HCT116 (cell line): ENCODE results near the gene APBB2. TPM values are rescaled to one million over a fixed set of nuclear protein-coding genes. Genes with fewer than 3 reads are reported as not detected.

ENCODE experiments used
- ATAC-seq: fragments of 200-7000 bp; cut with Tn5 transposase; 2 replicates; pipeline ENCODE4 v1.9.1; 2020; ENCODE audit warnings: mild to moderate bottlenecking, moderate library complexity
- BruUV-seq: library from RNA; stranded (reverse); fragments of 400-500 nt; replicated peaks from 2 replicates; lab custom pipeline; 2021; lab: Mats Ljungman, UMichigan
- CTCF ChIA-PET: fragments of 300-600 bp; sonication (Branson Sonifier 250); formaldehyde crosslinking; loops from one replicate; lab custom pipeline; 2021; ENCODE audit warnings: antibody characterized with exemption; lab: Charles Lee
- POLR2A ChIA-PET: fragments of 300-600, 350-600 bp; sonication (Branson Sonifier 250); formaldehyde crosslinking; loops from one replicate; lab custom pipeline; 2021; ENCODE audit warnings: antibody characterized with exemption; lab: Charles Lee
- RAD21 ChIA-PET, 2 experiments: fragments of 300-600 bp; sonication (Branson Sonifier 250); formaldehyde crosslinking; loops; one replicate each; lab custom pipeline; 2023; ENCODE audit warnings: low total read pairs in 2 of 2; ENCODE audit not compliant: uncharacterized antibody in 2 of 2, unreplicated experiment in 2 of 2, low non-redundant PET in 1 of 2; lab: Charles Lee
- DNase-seq: peaks from one replicate; pipeline ENCODE4 v3.0.0-alpha.2; 2010; ENCODE audit warnings: low read depth, low spot score
- H2AFZ ChIP-seq: fragments of 200-600 bp; shearing (Covaris generic), sonication (generic); 2 replicates; pipeline ENCODE4 v1.6.1; 2017; ENCODE audit warnings: low read depth, mixed run types, mixed read lengths, antibody characterized with exemption, low read length; ENCODE audit not compliant: poor library complexity, severe bottlenecking
- H3K27ac ChIP-seq: 2 replicates; pipeline ENCODE4 v1.5.1; 2012; ENCODE audit warnings: low read depth, low read length
- H3K27me3 ChIP-seq: fragments of 200-600 bp; sonication (generic); 2 replicates; pipeline ENCODE4 v1.6.1; 2016; ENCODE audit warnings: mixed run types, low read length, mixed read lengths; ENCODE audit not compliant: insufficient read depth
- H3K36me3 ChIP-seq, 2 experiments: fragments of 200-500 bp in 1 of 2; fragments of 200-600 bp in 1 of 2; sonication (Bioruptor generic) in 1 of 2; sonication (generic) in 1 of 2; 2 replicates each; pipeline versions ENCODE4 v1.5.1 to v1.6.1; 2014 to 2016; ENCODE audit warnings: low read length in 2 of 2, inconsistent platforms in 1 of 2, mixed read lengths in 1 of 2, mixed run types in 1 of 2; ENCODE audit not compliant: insufficient read depth in 2 of 2, control insufficient read depth in 1 of 2
- H3K4me1 ChIP-seq, 2 experiments: fragments of 200-600 bp in 1 of 2; sonication (generic) in 1 of 2; 2 replicates each; pipeline versions ENCODE4 v1.5.1 to v1.6.1; 2012 to 2017; ENCODE audit warnings: low read length in 2 of 2, inconsistent platforms in 1 of 2, mild to moderate bottlenecking in 1 of 2, mixed read lengths in 1 of 2, mixed run types in 1 of 2, moderate library complexity in 1 of 2; ENCODE audit not compliant: insufficient read depth in 2 of 2, control insufficient read depth in 1 of 2
- H3K4me2 ChIP-seq: fragments of 200-600 bp; sonication (generic); 2 replicates; pipeline ENCODE4 v1.6.1; 2017; ENCODE audit warnings: mixed run types, low read length, mixed read lengths
- H3K4me3 ChIP-seq, 2 experiments: fragments of 200-600 bp in 1 of 2; sonication (generic) in 1 of 2; replicated peaks in 1 of 2; 2 replicates each; pipeline ENCODE4 v1.5.1; 2011 to 2016; ENCODE audit warnings: low read length in 2 of 2, control low read depth in 1 of 2, low read depth in 1 of 2, mild to moderate bottlenecking in 1 of 2, mixed read lengths in 1 of 2, mixed run types in 1 of 2
- H3K79me2 ChIP-seq: fragments of 200-600 bp; sonication (generic); 2 replicates; pipeline ENCODE4 v1.6.1; 2017; ENCODE audit warnings: mild to moderate bottlenecking, mixed run types, low read length, moderate library complexity, mixed read lengths; ENCODE audit not compliant: insufficient read depth
- H3K9ac ChIP-seq: fragments of 200-600 bp; sonication (generic); 2 replicates; pipeline ENCODE4 v1.6.1; 2016; ENCODE audit warnings: low read length, mixed read lengths
- H3K9me2 ChIP-seq: fragments of 200-600 bp; sonication (generic), shearing (Covaris generic); 2 replicates; pipeline ENCODE4 v1.6.1; 2017; ENCODE audit warnings: mixed run types, mild to moderate bottlenecking, moderate library complexity; ENCODE audit not compliant: insufficient read depth
- H3K9me3 ChIP-seq, 2 experiments: fragments of 200-500 bp in 1 of 2; fragments of 200-600 bp in 1 of 2; sonication (Bioruptor generic) in 1 of 2; sonication (generic) in 1 of 2; 2 replicates each; pipeline ENCODE4 v1.6.1; 2014 to 2017; ENCODE audit warnings: low read length in 2 of 2, mixed read lengths in 2 of 2, inconsistent platforms in 1 of 2, low read depth in 1 of 2, mild to moderate bottlenecking in 1 of 2, mixed run types in 1 of 2, moderate library complexity in 1 of 2; ENCODE audit not compliant: control insufficient read depth in 1 of 2, insufficient read depth in 1 of 2
- H4K20me1 ChIP-seq: fragments of 200-600 bp; sonication (generic), shearing (Covaris generic); 2 replicates; pipeline ENCODE4 v1.6.1; 2017; ENCODE audit warnings: mixed run types, mild to moderate bottlenecking, moderate library complexity; ENCODE audit not compliant: insufficient read depth
- CBX3 ChIP-seq: IDR thresholded peaks from 2 replicates; pipeline ENCODE4 v1.6.1; 2012; ENCODE audit warnings: low read depth
- CEBPB ChIP-seq: IDR thresholded peaks from 2 replicates; pipeline ENCODE4 v1.6.1; 2012; ENCODE audit warnings: low read depth
- EGR1 ChIP-seq: IDR thresholded peaks from 2 replicates; pipeline ENCODE4 v1.6.1; 2012; ENCODE audit warnings: low read depth
- EZH2phosphoT487 ChIP-seq: fragments of 200-600 bp; IDR thresholded peaks from 2 replicates; pipeline ENCODE4 v1.6.1; 2018; ENCODE audit warnings: antibody characterized with exemption, borderline replicate concordance
- FOSL1 ChIP-seq: IDR thresholded peaks from 2 replicates; pipeline ENCODE4 v1.6.1; 2012; ENCODE audit warnings: low read depth
- JUND ChIP-seq: IDR thresholded peaks from 2 replicates; pipeline ENCODE4 v1.6.1; 2012
- POLR2A ChIP-seq: IDR thresholded peaks from 2 replicates; pipeline ENCODE4 v1.7.0; 2011; ENCODE audit warnings: borderline replicate concordance; ENCODE audit not compliant: insufficient read depth, insufficient read length; ENCODE audit errors: extremely low read depth
- POLR2AphosphoS5 ChIP-seq: IDR thresholded peaks from 2 replicates; pipeline ENCODE4 v1.6.1; 2011; ENCODE audit warnings: mild to moderate bottlenecking, low read depth, low read length, moderate library complexity
- RAD21 ChIP-seq: IDR thresholded peaks from 2 replicates; pipeline ENCODE4 v1.6.1; 2012; ENCODE audit warnings: low read depth, mild to moderate bottlenecking
- SIN3A ChIP-seq: IDR thresholded peaks from 2 replicates; pipeline ENCODE4 v1.6.1; 2012; ENCODE audit warnings: low read depth
- TCF7L2 ChIP-seq: IDR thresholded peaks from 2 replicates; pipeline ENCODE4 v1.7.0; 2011; ENCODE audit warnings: borderline replicate concordance, inconsistent platforms; ENCODE audit not compliant: insufficient read depth, insufficient read length; ENCODE audit errors: extremely low read depth
- YY1 ChIP-seq: IDR thresholded peaks from 2 replicates; pipeline ENCODE4 v1.6.1; 2011; ENCODE audit warnings: low read length, low read depth, moderate library complexity, mild to moderate bottlenecking; ENCODE audit not compliant: insufficient replicate concordance; ENCODE audit errors: extremely low read depth
- intact Hi-C: fragments of 100-400 bp; cut with micrococcal nuclease; formaldehyde crosslinking; loops from 2 replicates; pipeline ENCODE4 v1.10.0; 2022
- total RNA-seq: library from RNA; stranded (reverse); gene quantifications from one replicate; pipeline ENCODE4 v1.2.1, GENCODE V29; 2021; ENCODE audit not compliant: unreplicated experiment
- TF ChIP-seq, protein P1 (sequence below): IDR thresholded peaks from 2 replicates; pipeline ENCODE4 v1.6.1; 2012; ENCODE audit warnings: low read depth
- TF ChIP-seq, protein P2 (sequence below), 3 experiments: fragments of 200-600 bp in 1 of 3; sonication (generic) in 1 of 3; IDR thresholded peaks in 2 of 3; conservative IDR thresholded peaks in 1 of 3; 2 replicates each; pipeline ENCODE4 v1.5.1; 2012 to 2017; ENCODE audit warnings: low read depth in 2 of 3, low read length in 2 of 3, antibody characterized with exemption in 1 of 3, borderline replicate concordance in 1 of 3, control low read depth in 1 of 3, mild to moderate bottlenecking in 1 of 3, mixed read lengths in 1 of 3, mixed run types in 1 of 3, moderate library complexity in 1 of 3; ENCODE audit not compliant: insufficient read depth in 1 of 3

APBB2 gene
- total RNA-seq, 1 experiment from 2014 or later: 72.5 TPM

DNA sequence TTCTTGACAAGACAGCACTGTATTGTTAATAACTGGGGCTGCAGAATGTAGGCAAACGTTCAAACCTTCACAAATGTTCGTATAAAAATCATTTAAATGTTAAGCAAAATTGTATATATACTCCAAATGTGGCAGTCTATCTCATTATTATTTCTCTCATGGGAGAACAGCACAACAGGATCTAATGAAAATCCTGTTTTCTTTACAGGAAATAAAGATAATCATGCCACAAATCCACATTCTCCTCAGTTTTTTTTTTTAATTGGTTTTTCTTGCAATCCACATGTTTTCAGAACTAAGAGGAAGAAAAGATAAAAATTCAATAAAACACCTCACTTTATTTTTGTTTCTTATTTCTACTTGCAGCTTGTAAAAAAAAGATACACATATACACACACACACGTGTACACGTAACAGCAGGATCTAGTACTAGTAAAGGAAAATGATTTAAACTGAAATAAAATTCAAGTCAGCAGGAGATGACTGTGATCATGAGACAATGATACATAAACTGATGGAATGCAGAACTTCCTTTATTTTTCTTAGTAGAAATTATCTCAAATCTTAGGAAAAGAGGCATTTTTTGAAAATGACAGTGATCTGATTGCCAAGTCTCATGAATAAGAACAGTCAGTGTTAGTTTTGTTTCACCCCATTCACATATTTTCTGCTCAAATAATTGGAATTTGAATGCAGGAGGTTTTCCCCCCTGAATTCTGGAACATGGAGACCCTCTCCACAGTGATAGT lies 11.3 kb downstream of the APBB2 start:
- ATAC-seq: no peak
- peaks cover 34 to 56% of the 10 kb centered on the region in 2 experiments for H3K4me1 ChIP-seq
- CTCF ChIA-PET: no interaction called here
- H3K9ac ChIP-seq: no peak overlapping the region
- no TSS peak for BruUV-seq
- RAD21 ChIA-PET: no interaction called here
- H4K20me1 ChIP-seq: peaks cover 14% of the 10 kb centered on the region; the same call in 1 of the 2 replicates
- H3K27me3 ChIP-seq: no peaks in the 10 kb centered on the region
- POLR2A ChIA-PET: interaction anchor here (2.4 kb wide), 1 partner anchor 11 kb away, joined by 10 read pairs; the partner anchor contains the start of gene APBB2
- H3K36me3 ChIP-seq: no peaks in the 10 kb centered on the region
- no peak for DNase-seq
- H3K4me3 ChIP-seq: no peak overlapping the region
- no peaks in the 10 kb centered on the region for H3K9me2 ChIP-seq
- H3K4me2 ChIP-seq: no peak overlapping the region
- H3K79me2 ChIP-seq: peaks cover 100% of the 10 kb centered on the region
- TF ChIP-seq POLR2A: no peak
- TF ChIP-seq YY1: no peak
- no peak for TF ChIP-seq SIN3A
- no peak for TF ChIP-seq RAD21
- TF ChIP-seq JUND: no peak
- no peak for TF ChIP-seq POLR2AphosphoS5
- TF ChIP-seq TCF7L2: no peak
- TF ChIP-seq, all 23 proteins: peak for 0
- intact Hi-C loops: no loop called here
- H3K27ac ChIP-seq: no peak overlapping the region
- H3K9me3 ChIP-seq: no peaks in the 10 kb centered on the region
- no peak overlapping the region for H2AFZ ChIP-seq

DNA sequence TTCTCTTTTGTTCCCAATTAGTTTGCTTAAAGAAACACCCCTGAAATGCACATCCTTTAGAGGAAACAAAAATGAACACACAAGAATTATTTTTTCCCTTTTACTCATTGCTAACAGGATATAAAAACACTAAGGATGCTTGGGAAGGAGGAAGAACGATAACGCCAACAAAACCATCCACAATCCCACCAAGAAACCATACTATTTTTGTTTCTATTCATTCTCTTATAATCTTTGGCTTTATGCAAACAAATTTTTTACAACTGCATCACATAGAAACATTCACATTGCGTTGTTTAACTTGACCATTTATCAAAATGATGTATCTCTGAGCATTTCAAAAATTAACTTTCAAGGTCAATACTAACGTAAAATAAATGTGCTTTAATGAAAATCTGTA lies 12.0 kb downstream of the APBB2 start:
- H3K9me3 ChIP-seq: no peaks in the 10 kb centered on the region
- DNase-seq: no peak
- ChIA-PET POLR2A (interaction anchor here (0.9 kb wide), 1 partner anchor 42 kb away, joined by 3 read pairs; no protein-coding TSS in a partner anchor), RAD21 (no interaction called here), CTCF (no interaction called here)
- no peaks in the 10 kb centered on the region for H3K27me3 ChIP-seq
- no peaks in the 10 kb centered on the region for H3K9me2 ChIP-seq
- no peak overlapping the region for H3K9ac ChIP-seq
- no peak overlapping the region for H3K27ac ChIP-seq
- H3K4me2 ChIP-seq: no peak overlapping the region
- H2AFZ ChIP-seq: no peak overlapping the region
- no TSS peak for BruUV-seq
- H4K20me1 ChIP-seq: peaks cover 18% of the 10 kb centered on the region; the same call in 1 of the 2 replicates
- no peak for ATAC-seq
- H3K4me1 ChIP-seq: peaks cover 29 to 50% of the 10 kb centered on the region in 2 experiments
- H3K36me3 ChIP-seq: no peaks in the 10 kb centered on the region
- H3K79me2 ChIP-seq: peaks cover 100% of the 10 kb centered on the region
- intact Hi-C loops: no loop called here
- no peak overlapping the region for H3K4me3 ChIP-seq
- no peak for TF ChIP-seq POLR2AphosphoS5
- no peak for TF ChIP-seq YY1
- no peak for TF ChIP-seq FOSL1
- TF ChIP-seq CBX3: no peak
- TF ChIP-seq CEBPB: no peak
- TF ChIP-seq EGR1: no peak
- TF ChIP-seq POLR2A: no peak
- TF ChIP-seq, protein P1, sequence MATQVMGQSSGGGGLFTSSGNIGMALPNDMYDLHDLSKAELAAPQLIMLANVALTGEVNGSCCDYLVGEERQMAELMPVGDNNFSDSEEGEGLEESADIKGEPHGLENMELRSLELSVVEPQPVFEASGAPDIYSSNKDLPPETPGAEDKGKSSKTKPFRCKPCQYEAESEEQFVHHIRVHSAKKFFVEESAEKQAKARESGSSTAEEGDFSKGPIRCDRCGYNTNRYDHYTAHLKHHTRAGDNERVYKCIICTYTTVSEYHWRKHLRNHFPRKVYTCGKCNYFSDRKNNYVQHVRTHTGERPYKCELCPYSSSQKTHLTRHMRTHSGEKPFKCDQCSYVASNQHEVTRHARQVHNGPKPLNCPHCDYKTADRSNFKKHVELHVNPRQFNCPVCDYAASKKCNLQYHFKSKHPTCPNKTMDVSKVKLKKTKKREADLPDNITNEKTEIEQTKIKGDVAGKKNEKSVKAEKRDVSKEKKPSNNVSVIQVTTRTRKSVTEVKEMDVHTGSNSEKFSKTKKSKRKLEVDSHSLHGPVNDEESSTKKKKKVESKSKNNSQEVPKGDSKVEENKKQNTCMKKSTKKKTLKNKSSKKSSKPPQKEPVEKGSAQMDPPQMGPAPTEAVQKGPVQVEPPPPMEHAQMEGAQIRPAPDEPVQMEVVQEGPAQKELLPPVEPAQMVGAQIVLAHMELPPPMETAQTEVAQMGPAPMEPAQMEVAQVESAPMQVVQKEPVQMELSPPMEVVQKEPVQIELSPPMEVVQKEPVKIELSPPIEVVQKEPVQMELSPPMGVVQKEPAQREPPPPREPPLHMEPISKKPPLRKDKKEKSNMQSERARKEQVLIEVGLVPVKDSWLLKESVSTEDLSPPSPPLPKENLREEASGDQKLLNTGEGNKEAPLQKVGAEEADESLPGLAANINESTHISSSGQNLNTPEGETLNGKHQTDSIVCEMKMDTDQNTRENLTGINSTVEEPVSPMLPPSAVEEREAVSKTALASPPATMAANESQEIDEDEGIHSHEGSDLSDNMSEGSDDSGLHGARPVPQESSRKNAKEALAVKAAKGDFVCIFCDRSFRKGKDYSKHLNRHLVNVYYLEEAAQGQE: no peak
- TF ChIP-seq, protein P2, sequence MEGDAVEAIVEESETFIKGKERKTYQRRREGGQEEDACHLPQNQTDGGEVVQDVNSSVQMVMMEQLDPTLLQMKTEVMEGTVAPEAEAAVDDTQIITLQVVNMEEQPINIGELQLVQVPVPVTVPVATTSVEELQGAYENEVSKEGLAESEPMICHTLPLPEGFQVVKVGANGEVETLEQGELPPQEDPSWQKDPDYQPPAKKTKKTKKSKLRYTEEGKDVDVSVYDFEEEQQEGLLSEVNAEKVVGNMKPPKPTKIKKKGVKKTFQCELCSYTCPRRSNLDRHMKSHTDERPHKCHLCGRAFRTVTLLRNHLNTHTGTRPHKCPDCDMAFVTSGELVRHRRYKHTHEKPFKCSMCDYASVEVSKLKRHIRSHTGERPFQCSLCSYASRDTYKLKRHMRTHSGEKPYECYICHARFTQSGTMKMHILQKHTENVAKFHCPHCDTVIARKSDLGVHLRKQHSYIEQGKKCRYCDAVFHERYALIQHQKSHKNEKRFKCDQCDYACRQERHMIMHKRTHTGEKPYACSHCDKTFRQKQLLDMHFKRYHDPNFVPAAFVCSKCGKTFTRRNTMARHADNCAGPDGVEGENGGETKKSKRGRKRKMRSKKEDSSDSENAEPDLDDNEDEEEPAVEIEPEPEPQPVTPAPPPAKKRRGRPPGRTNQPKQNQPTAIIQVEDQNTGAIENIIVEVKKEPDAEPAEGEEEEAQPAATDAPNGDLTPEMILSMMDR (IDR thresholded peaks at IDR 0.05 in 2 of 3, conservative IDR thresholded peaks at IDR 0.05 in 1 of 3; ENCODE audit: borderline replicate concordance in 1 of 3, insufficient read depth in 1 of 3, low read depth in 2 of 3, low read length in 2 of 3): no peak
- TF ChIP-seq EZH2phosphoT487: no peak
- no peak for TF ChIP-seq SIN3A
